H1 (cell line): ENCODE data around the gene SSRP1.

Experiments used
- CBX5 ChIP-seq: fragments of 300-800, 300-1000 bp; sonication (generic); IDR thresholded peaks from 2 replicates; pipeline ENCODE4 v1.7.1; 2016; ENCODE audit warnings: antibody characterized with exemption, low read length, low read depth
- CHD1 ChIP-seq: IDR thresholded peaks from 2 replicates; pipeline ENCODE4 v1.6.1; 2012; ENCODE audit warnings: low read depth, low read length, improper control_type of control experiment
- EZH2 ChIP-seq: fragments of 200-600 bp; sonication (generic); IDR thresholded peaks from 2 replicates; pipeline ENCODE4 v1.7.1; 2012; ENCODE audit warnings: low read depth, mild to moderate bottlenecking, moderate library complexity, low read length, inconsistent platforms; ENCODE audit not compliant: severe bottlenecking
- JUND ChIP-seq: IDR thresholded peaks from 2 replicates; pipeline ENCODE4 v1.6.1; 2011; ENCODE audit warnings: mild to moderate bottlenecking, improper control_type of control experiment, low read length
- POLR2AphosphoS5 ChIP-seq: IDR thresholded peaks from 2 replicates; pipeline ENCODE4 v1.6.1; 2011; ENCODE audit warnings: low read depth, low read length
- RFX5 ChIP-seq: IDR thresholded peaks from 2 replicates; pipeline ENCODE4 v1.6.1; 2011; ENCODE audit warnings: low read depth, low read length, improper control_type of control experiment, borderline replicate concordance
- YY1 ChIP-seq: IDR thresholded peaks from 2 replicates; pipeline ENCODE4 v1.6.1; 2011; ENCODE audit warnings: low read depth, mild to moderate bottlenecking, low read length
- TF ChIP-seq, protein P1 (sequence below), 3 experiments: IDR thresholded peaks; 1 replicate in 2 of 3; 2 replicates in 1 of 3; pipeline versions ENCODE4 v1.5.1 to v1.6.1; 2011; ENCODE audit warnings: low read length in 3 of 3, mild to moderate bottlenecking in 3 of 3, inconsistent platforms in 2 of 3, low read depth in 1 of 3, moderate library complexity in 1 of 3; ENCODE audit not compliant: insufficient read depth in 1 of 3; ENCODE audit errors: control extremely low read depth in 1 of 3
- TF ChIP-seq, protein P2 (sequence below): IDR thresholded peaks from 2 replicates; pipeline ENCODE4 v1.6.1; 2012; ENCODE audit warnings: inconsistent platforms

DNA sequence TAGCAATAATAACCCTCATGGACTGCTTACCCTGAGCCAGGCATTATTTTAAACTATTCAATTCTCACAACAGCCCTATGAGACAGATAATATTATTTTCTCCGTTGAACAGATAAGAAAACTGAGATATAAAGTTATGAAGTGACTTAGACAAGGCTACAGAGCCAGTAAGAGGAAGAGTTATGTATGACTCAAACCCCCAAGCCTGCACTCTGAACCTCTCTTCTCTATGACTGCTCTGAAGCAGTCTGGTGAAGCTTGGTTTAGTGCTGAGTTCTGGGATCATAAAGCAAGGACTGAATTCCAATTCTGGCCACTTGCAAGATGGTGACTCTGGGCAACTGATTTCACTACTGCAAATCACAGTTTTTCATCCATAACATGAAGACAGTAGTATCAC lies 45.4 kb downstream of the SSRP1 start:
- TF ChIP-seq CBX5: no peak
- TF ChIP-seq POLR2AphosphoS5: no peak
- TF ChIP-seq EZH2: no peak
- TF ChIP-seq, protein P1, sequence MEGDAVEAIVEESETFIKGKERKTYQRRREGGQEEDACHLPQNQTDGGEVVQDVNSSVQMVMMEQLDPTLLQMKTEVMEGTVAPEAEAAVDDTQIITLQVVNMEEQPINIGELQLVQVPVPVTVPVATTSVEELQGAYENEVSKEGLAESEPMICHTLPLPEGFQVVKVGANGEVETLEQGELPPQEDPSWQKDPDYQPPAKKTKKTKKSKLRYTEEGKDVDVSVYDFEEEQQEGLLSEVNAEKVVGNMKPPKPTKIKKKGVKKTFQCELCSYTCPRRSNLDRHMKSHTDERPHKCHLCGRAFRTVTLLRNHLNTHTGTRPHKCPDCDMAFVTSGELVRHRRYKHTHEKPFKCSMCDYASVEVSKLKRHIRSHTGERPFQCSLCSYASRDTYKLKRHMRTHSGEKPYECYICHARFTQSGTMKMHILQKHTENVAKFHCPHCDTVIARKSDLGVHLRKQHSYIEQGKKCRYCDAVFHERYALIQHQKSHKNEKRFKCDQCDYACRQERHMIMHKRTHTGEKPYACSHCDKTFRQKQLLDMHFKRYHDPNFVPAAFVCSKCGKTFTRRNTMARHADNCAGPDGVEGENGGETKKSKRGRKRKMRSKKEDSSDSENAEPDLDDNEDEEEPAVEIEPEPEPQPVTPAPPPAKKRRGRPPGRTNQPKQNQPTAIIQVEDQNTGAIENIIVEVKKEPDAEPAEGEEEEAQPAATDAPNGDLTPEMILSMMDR (IDR thresholded peaks at IDR 0.05; ENCODE audit: control extremely low read depth in 1 of 3, insufficient read depth in 1 of 3, low read depth in 1 of 3, low read length in 3 of 3): no peak
- no peak for TF ChIP-seq YY1
- TF ChIP-seq, protein P2, sequence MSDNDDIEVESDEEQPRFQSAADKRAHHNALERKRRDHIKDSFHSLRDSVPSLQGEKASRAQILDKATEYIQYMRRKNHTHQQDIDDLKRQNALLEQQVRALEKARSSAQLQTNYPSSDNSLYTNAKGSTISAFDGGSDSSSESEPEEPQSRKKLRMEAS: no peak
- TF ChIP-seq CHD1: no peak
- TF ChIP-seq RFX5: no peak
- no peak for TF ChIP-seq JUND
